Fibroblast of gingiva (primary cell): ENCODE results near the gene IDE.
"Not testable (repeated sequence)": the region's sequence is repeated elsewhere in the genome, so short reads cannot be mapped to it uniquely, and the experiment has no call there.

Source experiments
- DNase-seq: peaks from one replicate; pipeline ENCODE4 v3.0.0-alpha.2; 2011; ENCODE audit warnings: low read depth

IDE gene

GRCh38 chr10:92490387-92490786 is 83.5 kb downstream of the IDE start:
- DNase-seq: no peak

- DNase-seq: no peak
Measured at GRCh38 chr10:92486637-92487036, 87.3 kb downstream of the IDE start.

DNA sequence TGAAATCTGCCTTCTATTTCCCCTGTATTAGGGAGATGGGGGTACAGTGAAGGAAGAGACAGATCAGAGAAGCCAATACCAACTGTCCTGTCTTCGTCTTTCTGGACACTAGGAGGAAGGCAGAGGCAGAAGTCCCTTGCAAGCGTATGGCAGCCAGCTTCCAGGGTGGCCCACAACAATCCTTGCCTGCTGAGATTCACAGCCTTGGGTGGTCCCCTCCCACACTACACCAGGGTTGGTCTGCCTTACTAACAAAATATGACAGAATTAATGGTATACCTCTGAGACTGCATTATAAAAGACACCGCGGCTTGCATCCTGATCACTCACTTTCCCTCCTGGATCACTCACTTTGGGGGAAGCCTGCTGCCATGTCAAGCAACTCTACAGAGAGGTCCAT is 90.4 kb downstream of the IDE start:
- no peak for DNase-seq

- DNase-seq: no peak
Measured at GRCh38 chr10:92480413-92480812, 93.5 kb downstream of the IDE start.

GRCh38 chr10:92479547-92479946 is 94.3 kb downstream of the IDE start:
- DNase-seq: no peak

- no peak for DNase-seq
Measured at GRCh38 chr10:92478536-92478935, 95.4 kb downstream of the IDE start.

GRCh38 chr10:92475357-92475868 is 98.5 kb downstream of the IDE start:
- DNase-seq: no peak

DNA sequence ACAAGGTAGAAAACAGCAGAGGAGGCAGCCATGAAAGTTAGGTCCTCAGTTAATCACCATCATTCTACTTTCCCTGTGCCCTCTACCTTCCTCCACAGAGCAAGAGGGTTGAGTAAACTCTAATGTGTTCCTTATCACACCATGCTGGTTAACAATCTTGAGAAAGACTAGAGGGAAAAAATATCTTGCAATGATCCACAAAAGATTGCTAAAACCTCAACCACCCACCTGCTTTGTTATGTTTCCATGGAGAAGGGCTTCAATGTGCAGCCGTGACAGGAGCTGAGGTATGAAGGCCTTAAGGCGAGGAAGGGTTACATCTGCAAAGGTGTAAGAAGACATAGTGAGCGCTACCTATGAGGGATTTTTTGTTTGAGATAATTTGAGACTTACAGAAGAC is 103.9 kb downstream of the IDE start:
- DNase-seq: no peak

GRCh38 chr10:92464364-92464763 is 109.5 kb downstream of the IDE start:
- DNase-seq: no peak

DNA sequence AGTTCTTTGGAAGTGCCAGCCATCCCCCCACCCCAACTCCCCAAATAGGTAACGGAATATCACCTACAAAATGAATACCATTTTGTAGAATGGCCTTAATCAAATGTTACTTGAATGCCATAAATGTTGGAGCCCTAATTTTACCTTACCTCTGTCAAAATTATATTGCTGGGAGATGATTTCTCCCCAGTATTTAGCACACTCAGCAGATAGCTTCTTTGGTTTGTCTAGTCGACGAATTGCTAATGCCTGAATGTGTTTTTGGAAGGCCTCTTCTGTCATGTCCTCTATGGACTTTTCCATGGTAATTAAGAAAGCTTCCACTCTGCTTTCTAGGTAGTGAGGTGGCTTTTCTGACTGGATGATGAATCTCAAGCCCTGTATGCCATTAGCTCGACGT is 110.3 kb downstream of the IDE start:
- DNase-seq: no peak

DNA sequence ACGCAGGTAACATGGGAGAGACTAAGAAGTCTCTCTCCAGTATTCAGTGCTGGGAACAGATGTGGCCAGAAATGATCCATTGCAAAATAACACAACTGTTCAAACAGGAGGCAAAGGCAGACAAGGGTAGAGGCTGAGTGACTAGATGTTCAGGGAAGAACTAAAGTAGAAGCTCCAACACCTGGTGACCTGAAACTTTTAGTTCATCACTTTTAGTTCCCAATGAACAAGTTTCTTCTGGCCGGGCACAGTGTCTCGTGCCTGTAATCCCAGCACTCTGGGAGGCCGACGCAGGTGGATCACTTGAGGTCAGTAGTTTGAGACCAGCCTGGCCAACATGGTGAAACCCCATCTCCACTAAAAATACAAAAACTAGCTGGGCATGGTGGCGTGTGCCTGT is 118.9 kb downstream of the IDE start:
- not testable (repeated sequence) for DNase-seq

DNA sequence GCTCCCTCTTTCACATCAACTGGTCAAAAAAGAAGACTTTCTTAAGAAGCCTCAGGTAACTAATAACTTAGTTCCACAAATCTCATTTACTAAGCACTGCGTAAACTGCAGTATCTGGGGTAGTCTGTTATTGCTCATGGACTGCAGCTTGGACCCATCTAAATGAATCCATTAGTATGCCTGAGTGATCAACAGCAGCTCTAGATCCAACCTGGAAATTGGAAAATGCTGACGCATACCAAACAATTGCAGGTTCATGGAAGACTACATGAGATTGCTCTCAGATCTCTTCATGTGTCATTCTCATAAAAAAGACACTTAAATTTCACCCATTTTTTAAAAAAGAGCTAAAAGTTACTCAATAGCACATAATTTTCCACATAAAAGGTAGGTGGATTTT is 121.6 kb downstream of the IDE start:
- DNase-seq: no peak

GRCh38 chr10:92451431-92451830 is 122.5 kb downstream of the IDE start:
- DNase-seq: no peak

DNA sequence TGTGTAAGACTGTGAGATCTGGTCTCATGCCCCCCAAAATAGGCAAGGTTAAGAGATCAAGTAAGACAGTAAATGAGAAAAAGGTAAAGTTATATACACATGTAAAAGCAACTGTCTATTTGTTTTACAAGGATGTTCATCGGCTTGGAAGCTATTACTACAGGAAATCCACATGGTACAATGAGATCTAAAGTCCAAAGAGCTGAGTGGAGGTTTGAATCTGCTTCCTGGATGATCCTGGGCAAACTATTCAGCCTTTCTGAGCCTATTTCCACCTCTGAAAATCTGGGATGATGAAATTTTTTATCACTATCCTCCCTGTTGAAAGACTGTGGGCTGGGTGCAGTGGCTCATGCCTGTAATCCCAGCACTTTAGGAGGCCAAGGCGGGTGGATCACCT is 123.0 kb downstream of the IDE start:
- DNase-seq: no peak

- no peak for DNase-seq
Measured at GRCh38 chr10:92440578-92440977, 133.3 kb downstream of the IDE start.

DNA sequence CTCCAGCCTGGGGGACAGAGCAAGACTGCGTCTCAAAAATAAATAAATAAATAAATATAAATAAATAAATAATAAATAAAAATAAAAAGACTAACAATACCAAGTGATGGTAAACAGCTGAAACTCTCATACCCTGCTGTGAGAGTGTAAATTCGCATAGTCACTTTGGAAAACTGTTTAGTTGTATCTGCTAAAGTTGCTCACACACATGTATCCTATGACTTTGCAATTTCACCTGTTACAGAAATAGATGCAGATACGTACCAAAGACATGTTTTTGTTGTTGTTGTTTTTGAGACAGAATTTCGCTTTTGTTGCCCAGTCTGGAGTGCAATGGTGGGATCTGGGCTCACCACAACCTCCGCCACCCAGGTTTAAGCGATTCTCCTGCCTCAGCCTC is 135.7 kb downstream of the IDE start:
- no peak for DNase-seq

- DNase-seq: no peak
Measured at GRCh38 chr10:92436611-92437010, 137.3 kb downstream of the IDE start.

GRCh38 chr10:92436065-92436464 is 137.8 kb downstream of the IDE start:
- not testable (repeated sequence) for DNase-seq

DNA sequence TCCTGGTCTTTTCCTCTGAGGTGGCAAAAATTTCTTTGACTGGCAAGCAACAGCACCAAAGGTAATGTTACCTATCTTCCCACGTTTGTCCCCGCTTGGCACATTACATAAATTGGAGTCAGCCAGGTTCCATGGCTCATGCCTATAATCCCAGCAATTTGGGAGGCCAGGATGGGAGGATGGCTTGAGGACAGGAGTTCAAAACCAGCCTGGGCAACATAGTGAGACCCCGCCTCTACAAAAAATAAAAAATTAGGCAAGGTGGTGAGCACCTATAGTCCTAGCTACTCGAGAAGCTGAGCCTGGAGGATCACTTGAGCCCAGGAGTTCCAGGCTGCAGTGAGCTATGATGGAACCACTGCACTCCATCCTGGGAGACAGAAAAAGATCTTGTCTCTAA is 139.5 kb downstream of the IDE start:
- DNase-seq: no peak

GRCh38 chr10:92432596-92432995 is 141.3 kb downstream of the IDE start:
- DNase-seq: no peak

GRCh38 chr10:92430103-92430502 is 143.8 kb downstream of the IDE start:
- DNase-seq: no peak

- no peak for DNase-seq
Measured at GRCh38 chr10:92421550-92421949, 152.3 kb downstream of the IDE start.

DNA sequence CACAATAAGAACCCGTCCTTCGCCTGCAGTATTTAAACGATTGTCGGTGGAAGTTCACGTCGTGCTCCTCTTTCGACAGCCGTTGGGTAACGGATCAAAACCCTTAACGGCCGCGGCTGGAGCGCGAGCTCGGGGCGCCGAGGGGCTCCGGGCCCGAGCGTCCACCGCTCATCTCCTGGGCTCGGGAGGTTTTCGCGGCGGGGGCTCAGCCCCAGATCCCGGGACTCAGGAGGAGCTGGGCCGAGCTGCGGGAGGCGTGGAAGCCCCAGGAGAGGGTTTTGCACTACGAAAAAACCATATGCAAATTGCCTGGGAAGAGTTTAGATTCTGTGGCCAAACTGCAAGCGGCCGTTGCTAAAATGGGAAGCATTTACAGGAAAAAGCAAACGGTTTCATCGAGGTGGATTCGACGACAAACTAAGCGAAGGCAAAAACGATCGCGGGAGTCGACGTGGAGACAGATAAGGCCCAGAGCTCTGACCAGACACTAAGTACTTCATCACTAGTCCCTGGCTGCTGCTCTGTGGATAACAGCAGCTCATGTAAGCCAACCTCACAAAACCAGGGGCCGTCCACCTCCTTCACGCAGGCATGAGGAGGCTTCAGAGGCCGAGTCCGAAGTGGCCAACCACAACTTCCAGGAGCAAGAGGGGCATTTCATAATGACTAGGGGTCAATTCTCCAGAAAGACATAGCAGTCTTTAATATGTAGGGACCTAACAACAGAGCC is 153.2 kb downstream of the IDE start:
- DNase-seq: no peak
